Coronary artery (tissue), 2 donors: ENCODE measurements around the gene NEUROG3.

Experiments used
- DNase-seq: peaks from one replicate; pipeline ENCODE4 v3.0.0-alpha.2; 2017; ENCODE audit warnings: low spot score
- H3K27ac ChIP-seq, 2 donors: fragments of 200-600 bp; sonication (generic); one replicate each; pipeline ENCODE4 v1.5.1; 2016 to 2019
- H3K4me3 ChIP-seq: fragments of 200-600 bp; sonication (generic); 2 replicates; pipeline ENCODE4 v1.5.1; 2016; ENCODE audit warnings: mild to moderate bottlenecking, moderate library complexity
- CTCF ChIP-seq: fragments of 200-600 bp; sonication (generic); IDR thresholded peaks from one replicate; pipeline ENCODE4 v1.5.1; 2019; ENCODE audit warnings: antibody characterized with exemption

NEUROG3 gene, protein sequence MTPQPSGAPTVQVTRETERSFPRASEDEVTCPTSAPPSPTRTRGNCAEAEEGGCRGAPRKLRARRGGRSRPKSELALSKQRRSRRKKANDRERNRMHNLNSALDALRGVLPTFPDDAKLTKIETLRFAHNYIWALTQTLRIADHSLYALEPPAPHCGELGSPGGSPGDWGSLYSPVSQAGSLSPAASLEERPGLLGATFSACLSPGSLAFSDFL

DNA sequence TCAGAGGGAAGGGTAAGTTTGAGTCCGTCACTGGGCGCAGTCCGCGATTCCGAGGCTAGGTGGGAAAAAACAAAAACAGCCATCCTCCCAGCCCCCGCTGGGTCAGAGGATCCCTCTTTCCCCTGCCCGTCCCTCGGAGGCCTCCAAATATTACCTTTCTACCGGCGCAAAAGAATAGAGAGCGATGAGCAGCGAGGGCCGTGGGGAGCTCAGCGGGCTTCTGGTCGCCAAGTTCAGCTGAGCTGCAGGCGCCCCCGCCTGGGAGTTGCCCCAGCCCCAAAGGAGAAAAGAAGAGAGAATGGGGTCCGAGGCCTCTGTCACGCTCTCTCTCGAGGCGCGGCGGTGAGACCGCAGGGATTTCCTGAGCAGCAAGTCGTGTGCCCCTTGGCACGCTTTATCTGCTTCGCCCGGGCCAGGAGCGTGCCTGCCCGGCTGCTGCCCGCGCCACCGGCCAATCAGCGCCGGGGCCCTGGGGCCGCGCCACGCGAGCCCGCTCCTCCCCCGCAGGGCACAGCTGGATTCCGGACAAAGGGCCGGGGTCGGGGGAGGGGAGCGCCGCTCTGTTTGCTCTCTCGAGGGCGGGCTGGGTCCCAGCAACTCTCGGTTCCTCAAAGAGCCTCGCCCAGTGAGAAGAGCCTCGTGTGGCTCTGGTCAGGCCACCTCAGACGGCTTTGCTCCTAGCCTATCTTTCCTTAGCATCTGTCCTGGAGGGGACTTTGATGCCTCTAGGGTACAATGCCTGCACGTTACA, at the start of gene NEUROG3:
NEUROG3 (minus strand) TSS at position 367 of the 751 bp plus-strand sequence. CDS start 379 bp downstream, outside the sequence.
- Histone ChIP-seq H3K4me3 (peak within 1 kb of the TSS; percentile 61), H3K27ac (no peak within 1 kb of the TSS)
- no peak for DNase-seq
- no peak for TF ChIP-seq CTCF

DNA sequence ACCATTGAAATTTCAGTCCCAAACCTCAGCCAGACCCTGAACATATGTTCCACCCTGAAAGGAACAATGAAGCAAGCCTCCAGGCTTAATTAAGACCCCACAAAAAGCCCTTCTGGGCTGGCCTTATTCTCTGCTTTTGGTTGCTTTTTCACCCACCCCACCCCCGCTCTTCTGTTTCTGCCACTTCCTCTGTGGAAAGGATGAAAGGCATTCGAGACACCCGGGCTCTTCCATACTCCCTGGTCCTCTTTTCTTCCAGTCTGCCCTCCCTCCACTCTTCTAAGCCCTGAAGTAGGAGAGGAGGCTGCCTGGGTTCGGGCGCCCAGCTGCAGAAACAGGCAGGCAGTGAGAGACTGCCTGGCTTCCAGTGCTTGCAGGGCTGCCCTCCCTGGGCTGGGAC, 47.4 kb upstream of the NEUROG3 start:
- TF ChIP-seq CTCF: no peak
- no peak overlapping the region for H3K4me3 ChIP-seq
- no peak for DNase-seq
- H3K27ac ChIP-seq: no peak overlapping the region

- no peak for DNase-seq
- Histone ChIP-seq H3K4me3 (no peak overlapping the region), H3K27ac (no peak overlapping the region)
- TF ChIP-seq CTCF: no peak
Observed at GRCh38 chr10:69619626-69620025, 46.4 kb upstream of the NEUROG3 start.

GRCh38 chr10:69618746-69619145, 45.5 kb upstream of the NEUROG3 start:
- no peak overlapping the region for H3K4me3 ChIP-seq
- no peak for TF ChIP-seq CTCF
- DNase-seq: no peak
- no peak overlapping the region for H3K27ac ChIP-seq

GRCh38 chr10:69616358-69616757, 43.1 kb upstream of the NEUROG3 start:
- no peak for TF ChIP-seq CTCF
- no peak overlapping the region for H3K27ac ChIP-seq
- no peak overlapping the region for H3K4me3 ChIP-seq
- peak; percentile 46 for DNase-seq

DNA sequence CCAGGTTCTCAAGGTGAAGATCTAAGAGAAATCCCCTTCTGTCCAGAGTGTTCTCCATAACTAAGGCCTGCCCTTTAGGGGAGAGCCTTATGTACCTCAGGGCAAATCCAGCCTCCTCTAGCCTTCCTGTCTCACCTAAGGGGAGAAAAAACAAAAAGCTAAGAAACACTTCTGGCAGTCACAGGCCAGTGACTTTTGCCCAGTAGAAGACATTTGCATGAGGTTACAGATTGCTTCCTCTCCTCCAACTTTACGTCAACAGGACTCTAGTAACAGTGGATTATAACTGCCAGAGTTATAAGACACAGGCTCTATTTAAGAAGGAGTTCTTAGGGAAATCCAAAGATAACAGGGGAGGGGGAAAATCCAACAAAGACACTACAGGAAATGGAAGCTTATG, 40.9 kb upstream of the NEUROG3 start:
- Histone ChIP-seq H3K4me3 (no peak overlapping the region), H3K27ac (no peak overlapping the region)
- DNase-seq: no peak
- TF ChIP-seq CTCF: no peak

GRCh38 chr10:69612760-69613159, 39.5 kb upstream of the NEUROG3 start:
- TF ChIP-seq CTCF: no peak
- H3K27ac ChIP-seq: no peak overlapping the region
- H3K4me3 ChIP-seq: no peak overlapping the region
- peak; percentile 17 for DNase-seq
